GM23338 (cell line): ENCODE measurements around the gene VEGFB. TPM values are rescaled to one million over a fixed set of nuclear protein-coding genes. Genes with fewer than 3 reads are reported as not detected.

Experiments
- ATAC-seq: fragments of 200-7000 bp; cut with Tn5 transposase; 3 replicates; pipeline ENCODE4 v1.9.1; 2020
- DNase-seq: peaks from one replicate; pipeline ENCODE4 v3.0.0-alpha.2; 2015; ENCODE audit warnings: low spot score
- H2AFZ ChIP-seq: fragments of 200-600 bp; sonication (generic); 2 replicates; pipeline ENCODE4 v1.8.0; 2016; ENCODE audit warnings: antibody characterized with exemption, mild to moderate bottlenecking, moderate library complexity
- H3F3A ChIP-seq: fragments of 200-600 bp; sonication (generic); replicated peaks from 2 replicates; pipeline ENCODE4 v1.8.0; 2017; ENCODE audit warnings: antibody characterized with exemption, mixed run types, low read depth
- H3K27ac ChIP-seq: fragments of 200-600 bp; sonication (generic); 2 replicates; pipeline ENCODE4 v1.6.1; 2016; ENCODE audit warnings: low read depth
- H3K27me3 ChIP-seq: fragments of 200-600 bp; sonication (generic); 2 replicates; pipeline ENCODE4 v1.8.0; 2016; ENCODE audit warnings: mild to moderate bottlenecking, mixed run types, moderate library complexity; ENCODE audit not compliant: insufficient read depth
- H3K36me3 ChIP-seq: fragments of 200-600 bp; sonication (generic); 2 replicates; pipeline ENCODE4 v1.8.0; 2016; ENCODE audit warnings: mild to moderate bottlenecking; ENCODE audit not compliant: insufficient read depth
- H3K4me1 ChIP-seq: fragments of 200-600 bp; sonication (generic); 2 replicates; pipeline ENCODE4 v1.8.0; 2016; ENCODE audit warnings: mild to moderate bottlenecking, moderate library complexity; ENCODE audit not compliant: insufficient read depth
- H3K4me2 ChIP-seq: fragments of 200-600 bp; sonication (generic); 2 replicates; pipeline ENCODE4 v1.7.1; 2017; ENCODE audit warnings: mixed run types
- H3K4me3 ChIP-seq: fragments of 200-600 bp; sonication (generic); 2 replicates; pipeline ENCODE4 v1.6.1; 2016; ENCODE audit warnings: mixed run types
- H3K79me2 ChIP-seq: fragments of 200-600 bp; sonication (generic); replicated peaks from 2 replicates; pipeline ENCODE4 v1.8.0; 2017; ENCODE audit warnings: mild to moderate bottlenecking; ENCODE audit not compliant: insufficient read depth
- H3K9me2 ChIP-seq: fragments of 200-600 bp; sonication (generic); 2 replicates; pipeline ENCODE4 v1.8.0; 2017; ENCODE audit not compliant: insufficient read depth
- H4K20me1 ChIP-seq: fragments of 200-600 bp; sonication (generic); replicated peaks from 2 replicates; pipeline ENCODE4 v1.8.0; 2017; ENCODE audit warnings: mild to moderate bottlenecking; ENCODE audit not compliant: insufficient read depth
- H3K27ac Mint-ChIP-seq: 2 replicates; pipeline ENCODE4 v1.8.0; 2020; ENCODE audit warnings: inconsistent platforms, mild to moderate bottlenecking, moderate library complexity, mixed read lengths
- H3K27me3 Mint-ChIP-seq: 3 replicates; pipeline ENCODE4 v1.8.0; 2022; ENCODE audit warnings: low read depth, mild to moderate bottlenecking, moderate library complexity, mixed read lengths, inconsistent platforms; ENCODE audit not compliant: insufficient read depth, poor library complexity
- H3K36me3 Mint-ChIP-seq: 3 replicates; pipeline ENCODE4 v1.8.0; 2021; ENCODE audit warnings: low read depth, mild to moderate bottlenecking, inconsistent platforms, moderate library complexity, mixed read lengths
- H3K4me1 Mint-ChIP-seq: 3 replicates; pipeline ENCODE4 v1.8.0; 2020; ENCODE audit warnings: mild to moderate bottlenecking, inconsistent platforms, mixed read lengths
- H3K4me3 Mint-ChIP-seq: 3 replicates; pipeline ENCODE4 v1.8.0; 2021; ENCODE audit warnings: moderate library complexity, mild to moderate bottlenecking, inconsistent platforms, mixed read lengths
- H3K9me3 Mint-ChIP-seq: 3 replicates; pipeline ENCODE4 v1.8.0; 2020; ENCODE audit warnings: moderate library complexity, mild to moderate bottlenecking, inconsistent platforms, mixed read lengths
- CREB1 ChIP-seq: fragments of 250-450 bp; sonication (Bioruptor Pico); IDR thresholded peaks from 2 replicates; pipeline ENCODE4 v1.5.0; 2020; ENCODE audit warnings: low read depth, mild to moderate bottlenecking, moderate library complexity
- CTCF ChIP-seq, 2 experiments: fragments of 200-600 bp in 1 of 2; sonication (generic) in 1 of 2; conservative IDR thresholded peaks; 2 replicates each; pipeline versions ENCODE4 v1.5.1 to v1.6.1; 2016 to 2017; ENCODE audit warnings: antibody characterized with exemption in 2 of 2, low read depth in 2 of 2, mild to moderate bottlenecking in 2 of 2, moderate library complexity in 1 of 2
- ETS1 ChIP-seq: IDR thresholded peaks from 2 replicates; pipeline ENCODE4 v1.6.1; 2016; ENCODE audit warnings: antibody characterized with exemption
- EZH2phosphoT487 ChIP-seq: fragments of 200-600 bp; sonication (generic); IDR thresholded peaks from one replicate; pipeline ENCODE4 v1.8.1; 2018; ENCODE audit warnings: antibody characterized with exemption; ENCODE audit not compliant: unreplicated experiment
- JUNB ChIP-seq: IDR thresholded peaks from one replicate; pipeline ENCODE4 v1.6.1; 2016; ENCODE audit warnings: antibody characterized with exemption; ENCODE audit not compliant: unreplicated experiment
- NANOG ChIP-seq: IDR thresholded peaks from 2 replicates; pipeline ENCODE4 v1.6.1; 2016; ENCODE audit warnings: antibody characterized with exemption, borderline replicate concordance
- REST ChIP-seq: IDR thresholded peaks from one replicate; pipeline ENCODE4 v1.6.1; 2018; ENCODE audit warnings: antibody characterized with exemption; ENCODE audit not compliant: unreplicated experiment
- STAT1 ChIP-seq: IDR thresholded peaks from one replicate; pipeline ENCODE4 v1.6.1; 2016; ENCODE audit warnings: antibody characterized with exemption; ENCODE audit not compliant: unreplicated experiment
- ZNF114 ChIP-seq: fragments of 250-450 bp; sonication (Bioruptor Pico); IDR thresholded peaks from 2 replicates; pipeline ENCODE4 v1.5.0; 2020; ENCODE audit warnings: mild to moderate bottlenecking, moderate library complexity
- ZNF331 ChIP-seq: fragments of 250-450 bp; sonication (Bioruptor Pico); IDR thresholded peaks from 2 replicates; pipeline ENCODE4 v1.5.0; 2020; ENCODE audit warnings: low read depth, mild to moderate bottlenecking, moderate library complexity
- polyA plus RNA-seq: library from polyadenylated mRNA; unstranded; fragments of >200 nt; fragmentation: Nextera tagmentation; extraction: Ambion mirVana; gene quantifications from 2 replicates; pipeline ENCODE4 v1.2.1, GENCODE V29; 2016
- total RNA-seq: library from RNA; depleted of rRNA; stranded (reverse); fragments of >200 nt; shearing (Covaris generic); gene quantifications from 2 replicates; pipeline ENCODE4 v1.2.3, GENCODE V29; 2014

The VEGFB gene
- total and polyA plus RNA-seq, 2 experiments from 2014 or later = 20.8 to 25.8 TPM

- Mint-ChIP-seq H3K4me3 (no peak overlapping the region), H3K4me1 (peaks cover 10% of the 10 kb centered on the region), H3K27me3 (peaks cover 19% of the 10 kb centered on the region), H3K27ac (no peak overlapping the region), H3K36me3 (peaks cover 48% of the 10 kb centered on the region), H3K9me3 (no peaks in the 10 kb centered on the region)
- Histone ChIP-seq H3K4me1 (no peaks in the 10 kb centered on the region), H3K27ac (no peak overlapping the region), H3K4me2 (no peak overlapping the region), H2AFZ (no peak overlapping the region), H3K27me3 (no peaks in the 10 kb centered on the region), H3K36me3 (peaks cover 11% of the 10 kb centered on the region), H3K79me2 (peaks cover 19% of the 10 kb centered on the region), H3K9me2 (no peaks in the 10 kb centered on the region), H3F3A (no peaks in the 10 kb centered on the region; the same call in 1 of the 2 replicates), H3K4me3 (no peak overlapping the region), H4K20me1 (peaks cover 4% of the 10 kb centered on the region)
- ATAC-seq (no peak), DNase-seq (no peak)
- TF ChIP-seq JUNB = no peak
- no peak for TF ChIP-seq EZH2phosphoT487
- no peak for TF ChIP-seq CTCF (conservative IDR thresholded peaks at IDR 0.05; ENCODE audit: low read depth in 2 of 2)
- no peak for TF ChIP-seq NANOG
Measured at GRCh38 chr11:64256300-64256699, 21.9 kb downstream of the VEGFB start.

- ATAC-seq (no peak), DNase-seq (no peak)
- Mint-ChIP-seq H3K27me3 (peaks cover 18% of the 10 kb centered on the region), H3K36me3 (peaks cover 64% of the 10 kb centered on the region), H3K4me3 (no peak overlapping the region), H3K27ac (no peak overlapping the region), H3K4me1 (peaks cover 12% of the 10 kb centered on the region), H3K9me3 (no peaks in the 10 kb centered on the region)
- no peak overlapping the region for H3K4me3 ChIP-seq
- no peaks in the 10 kb centered on the region for H3K9me2 ChIP-seq
- H3K4me1 ChIP-seq = no peaks in the 10 kb centered on the region
- H3K27ac ChIP-seq = no peak overlapping the region
- no peak overlapping the region for H2AFZ ChIP-seq
- peaks cover 4% of the 10 kb centered on the region; the same call in 1 of the 2 replicates for H4K20me1 ChIP-seq
- H3K4me2 ChIP-seq = no peak overlapping the region
- H3K36me3 ChIP-seq = peaks cover 11% of the 10 kb centered on the region
- no peaks in the 10 kb centered on the region for H3F3A ChIP-seq
- H3K27me3 ChIP-seq = no peaks in the 10 kb centered on the region
- peaks cover 2% of the 10 kb centered on the region for H3K79me2 ChIP-seq
- no peak for TF ChIP-seq CTCF (conservative IDR thresholded peaks at IDR 0.05; ENCODE audit: low read depth in 2 of 2)
- TF ChIP-seq ZNF114 = no peak
- TF ChIP-seq ETS1 = no peak
- TF ChIP-seq REST = no peak
- TF ChIP-seq EZH2phosphoT487 = no peak
- TF ChIP-seq STAT1 = no peak
- no peak for TF ChIP-seq ZNF331 (CRISPR knock-in tag)
- no peak for TF ChIP-seq CREB1
Measured at GRCh38 chr11:64258356-64258755, 24.0 kb downstream of the VEGFB start.
